ENCODE results near the gene VWDE.

GRCh38 chr7:12317675-12318074 lies 86.0 kb downstream of the VWDE start:
- TF ChIP-seq CTCF (IDR thresholded peaks at IDR 0.05): no peak
- no peak for TF ChIP-seq EZH2 (IDR thresholded peaks at IDR 0.05; ENCODE audit: borderline replicate concordance, insufficient read depth, low read depth, low read length, poor library complexity, severe bottlenecking)

All from B cell (primary cell).